OCI-LY1 (cell line): ENCODE data around the gene RFX1.
"Not testable (repeated sequence)": the region's sequence is repeated elsewhere in the genome, so short reads cannot be mapped to it uniquely, and the experiment has no call there.

Experiments used
- H2AFZ ChIP-seq: fragments of 200-600 bp; sonication (generic), shearing (Covaris generic); 2 replicates; pipeline ENCODE4 v1.6.0; 2014; ENCODE audit warnings: antibody characterized with exemption, mild to moderate bottlenecking, low read length
- H3F3A ChIP-seq: fragments of 200-600 bp; sonication (generic), shearing (Covaris generic); 2 replicates; pipeline ENCODE4 v1.6.0; 2014; ENCODE audit warnings: mild to moderate bottlenecking, antibody characterized with exemption, low read length, moderate library complexity; ENCODE audit not compliant: insufficient read depth
- H3K27ac ChIP-seq: fragments of 200-600 bp; sonication (generic); 2 replicates; pipeline ENCODE4 v1.5.1; 2014; ENCODE audit warnings: low read length, mixed run types, mild to moderate bottlenecking, low read depth; ENCODE audit not compliant: poor library complexity, severe bottlenecking
- H3K27me3 ChIP-seq: fragments of 200-600 bp; sonication (generic); 2 replicates; pipeline ENCODE4 v1.6.0; 2014; ENCODE audit warnings: antibody characterized with exemption, mild to moderate bottlenecking, low read length, moderate library complexity; ENCODE audit not compliant: insufficient read depth
- H3K36me3 ChIP-seq: fragments of 200-600 bp; sonication (generic); 2 replicates; pipeline ENCODE4 v1.6.1; 2014; ENCODE audit warnings: mild to moderate bottlenecking, antibody characterized with exemption, low read length, moderate library complexity, mixed read lengths; ENCODE audit not compliant: insufficient read depth
- H3K4me1 ChIP-seq: fragments of 200-600 bp; sonication (generic); 2 replicates; pipeline ENCODE4 v1.5.1; 2014; ENCODE audit warnings: mild to moderate bottlenecking, low read length, moderate library complexity; ENCODE audit not compliant: insufficient read depth, severe bottlenecking
- H3K4me2 ChIP-seq: fragments of 200-600 bp; sonication (generic), shearing (Covaris generic); 2 replicates; pipeline ENCODE4 v1.6.1; 2014; ENCODE audit warnings: low read length
- H3K4me3 ChIP-seq: fragments of 200-600 bp; sonication (generic); 2 replicates; pipeline ENCODE4 v1.5.1; 2014; ENCODE audit warnings: low read length, low read depth, mild to moderate bottlenecking, mixed read lengths; ENCODE audit not compliant: poor library complexity, severe bottlenecking
- H3K79me2 ChIP-seq: fragments of 200-600 bp; shearing (Covaris generic); 2 replicates; pipeline ENCODE4 v1.6.1; 2016; ENCODE audit warnings: mixed run types, low read length, mixed read lengths; ENCODE audit not compliant: insufficient read depth
- H3K9ac ChIP-seq: fragments of 200-600 bp; sonication (generic), shearing (Covaris generic); 2 replicates; pipeline ENCODE4 v1.6.1; 2014; ENCODE audit warnings: mild to moderate bottlenecking, low read length, mixed read lengths
- H3K9me2 ChIP-seq: fragments of 200-600 bp; sonication (generic), shearing (Covaris generic); 2 replicates; pipeline ENCODE4 v1.6.1; 2014; ENCODE audit warnings: low read depth, mild to moderate bottlenecking, low read length, mixed read lengths
- H3K9me3 ChIP-seq: fragments of 200-600 bp; shearing (Covaris generic); 2 replicates; pipeline ENCODE4 v1.6.1; 2014; ENCODE audit warnings: low read length, mixed read lengths
- H4K20me1 ChIP-seq: fragments of 200-600 bp; sonication (generic), shearing (Covaris generic); 2 replicates; pipeline ENCODE4 v1.6.0; 2016; ENCODE audit warnings: mild to moderate bottlenecking, low read length; ENCODE audit not compliant: insufficient read depth
- EZH2 ChIP-seq: fragments of 200-600 bp; sonication (generic), shearing (Covaris generic); IDR thresholded peaks from 2 replicates; pipeline ENCODE4 v1.8.0; 2017; ENCODE audit warnings: borderline replicate concordance, mixed run types, mild to moderate bottlenecking, antibody characterized with exemption, low read length, moderate library complexity, mixed read lengths
- TF ChIP-seq, protein P1 (sequence below): fragments of 200-600 bp; sonication (generic), shearing (Covaris generic); IDR thresholded peaks from 2 replicates; pipeline ENCODE4 v1.5.1; 2017; ENCODE audit warnings: mild to moderate bottlenecking, antibody characterized with exemption, low read length, moderate library complexity, mixed read lengths

The RFX1 gene

DNA sequence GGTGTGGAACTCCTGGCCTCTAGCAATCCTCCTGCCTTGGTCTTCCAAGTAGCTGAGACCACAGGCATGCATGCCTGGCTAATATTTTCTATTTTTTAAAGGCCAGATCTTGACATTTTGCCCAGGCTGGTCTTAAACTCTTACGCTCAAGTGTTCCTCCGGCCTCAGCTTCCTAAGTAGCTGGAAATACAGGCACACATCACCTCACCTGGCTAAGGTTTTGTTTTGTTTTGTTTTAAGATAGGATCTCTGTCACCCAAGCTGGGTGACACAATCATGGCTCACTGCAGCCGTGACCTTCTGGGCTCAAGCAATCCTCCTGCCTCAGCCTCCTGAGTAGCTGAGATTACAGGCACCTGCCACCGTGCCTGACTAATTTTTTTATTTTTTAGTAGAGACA lies 16.3 kb upstream of the RFX1 start:
- TF ChIP-seq EZH2 = no peak
- H3K27ac ChIP-seq = no peak overlapping the region
- H3K9ac ChIP-seq = no peak overlapping the region
- no peak overlapping the region for H3K4me3 ChIP-seq
- H3K36me3 ChIP-seq = no peaks in the 10 kb centered on the region
- no peak overlapping the region for H2AFZ ChIP-seq
- no peaks in the 10 kb centered on the region for H3K9me2 ChIP-seq
- peaks cover 13% of the 10 kb centered on the region for H3K4me1 ChIP-seq
- no peaks in the 10 kb centered on the region for H4K20me1 ChIP-seq
- no peaks in the 10 kb centered on the region for H3K27me3 ChIP-seq
- H3K9me3 ChIP-seq = no peaks in the 10 kb centered on the region
- no peaks in the 10 kb centered on the region for H3K79me2 ChIP-seq
- H3F3A ChIP-seq = no peaks in the 10 kb centered on the region
- no peak overlapping the region for H3K4me2 ChIP-seq

DNA sequence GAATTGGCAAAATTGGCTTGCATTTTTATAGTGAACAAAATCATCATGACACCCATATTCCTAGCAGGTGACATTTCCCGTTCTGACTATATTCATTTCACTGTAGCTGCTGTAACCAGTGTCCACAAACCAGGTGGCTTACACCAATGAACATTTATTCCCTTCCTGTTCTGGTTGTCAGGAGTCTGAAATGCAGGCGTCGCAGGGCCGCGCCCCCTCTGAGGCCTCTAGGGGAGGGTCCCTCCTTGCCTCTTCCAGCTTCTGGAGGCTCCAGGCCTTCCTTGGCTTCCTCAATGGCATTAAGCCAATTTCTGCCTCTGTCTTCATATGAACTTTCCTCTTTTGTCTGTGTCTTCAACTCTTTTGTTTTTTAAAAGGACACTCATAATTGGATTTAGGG lies 15.4 kb upstream of the RFX1 start:
- H4K20me1 ChIP-seq = no peaks in the 10 kb centered on the region
- H3K9me3 ChIP-seq = no peaks in the 10 kb centered on the region
- no peak overlapping the region for H3K4me3 ChIP-seq
- no peaks in the 10 kb centered on the region for H3K79me2 ChIP-seq
- no peaks in the 10 kb centered on the region for H3K36me3 ChIP-seq
- H3K4me1 ChIP-seq = peaks cover 13% of the 10 kb centered on the region
- no peaks in the 10 kb centered on the region for H3K9me2 ChIP-seq
- TF ChIP-seq, protein P1, sequence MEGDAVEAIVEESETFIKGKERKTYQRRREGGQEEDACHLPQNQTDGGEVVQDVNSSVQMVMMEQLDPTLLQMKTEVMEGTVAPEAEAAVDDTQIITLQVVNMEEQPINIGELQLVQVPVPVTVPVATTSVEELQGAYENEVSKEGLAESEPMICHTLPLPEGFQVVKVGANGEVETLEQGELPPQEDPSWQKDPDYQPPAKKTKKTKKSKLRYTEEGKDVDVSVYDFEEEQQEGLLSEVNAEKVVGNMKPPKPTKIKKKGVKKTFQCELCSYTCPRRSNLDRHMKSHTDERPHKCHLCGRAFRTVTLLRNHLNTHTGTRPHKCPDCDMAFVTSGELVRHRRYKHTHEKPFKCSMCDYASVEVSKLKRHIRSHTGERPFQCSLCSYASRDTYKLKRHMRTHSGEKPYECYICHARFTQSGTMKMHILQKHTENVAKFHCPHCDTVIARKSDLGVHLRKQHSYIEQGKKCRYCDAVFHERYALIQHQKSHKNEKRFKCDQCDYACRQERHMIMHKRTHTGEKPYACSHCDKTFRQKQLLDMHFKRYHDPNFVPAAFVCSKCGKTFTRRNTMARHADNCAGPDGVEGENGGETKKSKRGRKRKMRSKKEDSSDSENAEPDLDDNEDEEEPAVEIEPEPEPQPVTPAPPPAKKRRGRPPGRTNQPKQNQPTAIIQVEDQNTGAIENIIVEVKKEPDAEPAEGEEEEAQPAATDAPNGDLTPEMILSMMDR = no peak
- TF ChIP-seq EZH2 = no peak
- no peak overlapping the region for H3K9ac ChIP-seq
- H3K27ac ChIP-seq = no peak overlapping the region
- H3K4me2 ChIP-seq = no peak overlapping the region
- no peaks in the 10 kb centered on the region for H3F3A ChIP-seq
- no peak overlapping the region for H2AFZ ChIP-seq
- no peaks in the 10 kb centered on the region for H3K27me3 ChIP-seq

DNA sequence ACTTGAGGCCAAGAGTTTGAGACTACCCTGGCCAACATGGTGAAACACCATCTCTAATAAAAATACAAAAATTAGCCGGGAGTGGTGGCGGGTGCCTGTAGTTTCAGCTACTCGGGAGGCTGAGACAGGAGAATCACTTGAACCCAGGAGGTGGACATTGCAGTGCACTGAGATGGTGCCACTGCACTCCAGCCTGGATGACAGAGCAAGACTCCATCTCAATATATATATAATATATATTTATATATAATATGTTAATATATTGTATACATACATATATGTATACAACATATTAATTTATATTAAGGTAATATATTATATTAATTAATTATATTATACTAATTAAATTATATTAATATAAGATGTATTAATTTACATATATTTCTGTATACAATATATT lies 13.6 kb upstream of the RFX1 start:
- not testable (repeated sequence) for H2AFZ ChIP-seq, H3K9ac ChIP-seq, H3K36me3 ChIP-seq, H4K20me1 ChIP-seq, H3K9me2 ChIP-seq, H3K4me3 ChIP-seq, H3K9me3 ChIP-seq, H3K27ac ChIP-seq, H3F3A ChIP-seq, H3K79me2 ChIP-seq, H3K27me3 ChIP-seq, H3K4me2 ChIP-seq
- H3K4me1 ChIP-seq = peaks cover 26% of the 10 kb centered on the region

DNA sequence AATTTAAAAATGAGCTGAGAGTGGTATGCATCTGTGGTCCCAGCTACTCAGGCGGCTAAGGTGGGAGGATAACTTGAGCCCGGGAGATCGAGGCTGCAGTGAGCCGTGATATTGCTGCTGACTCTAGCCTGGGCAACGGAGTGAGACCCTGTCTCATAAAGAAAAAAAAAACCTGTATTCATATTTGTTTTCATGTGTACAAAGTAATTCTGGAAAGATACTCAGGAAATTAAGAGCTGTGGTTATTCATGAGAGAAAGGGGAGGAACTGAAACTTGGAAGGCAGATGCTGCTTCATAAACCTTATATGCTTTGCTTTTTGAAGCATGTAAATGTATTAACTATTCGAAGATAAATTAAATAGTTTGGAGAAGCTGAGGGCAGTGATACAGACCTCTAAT lies 13.0 kb upstream of the RFX1 start:
- Histone ChIP-seq H3K27ac (peak overlapping the region; percentile 62), H3K36me3 (no peaks in the 10 kb centered on the region), H3K9ac (no peak overlapping the region), H3K4me2 (peak overlapping the region; percentile 52), H2AFZ (0 out of 2 replicates have a peak overlapping the region, but pooled peaks have one; percentile 34), H3K4me1 (peaks cover 30% of the 10 kb centered on the region), H3K9me2 (no peaks in the 10 kb centered on the region), H3K27me3 (no peaks in the 10 kb centered on the region), H3F3A (peaks cover 8% of the 10 kb centered on the region; the same call in 1 of the 2 replicates), H3K79me2 (no peaks in the 10 kb centered on the region), H3K4me3 (no peak overlapping the region), H3K9me3 (no peaks in the 10 kb centered on the region), H4K20me1 (no peaks in the 10 kb centered on the region)
- TF ChIP-seq, protein P1 = no peak
- TF ChIP-seq EZH2 = no peak
